ENCODE data around the gene CARS1. TPM values are rescaled to one million over a fixed set of nuclear protein-coding genes. Genes with fewer than 3 reads are reported as not detected.

Gene CARS1
- total and polyA plus RNA-seq, 2 of the 8 experiments (the other 6 are each of a cell fraction or from before 2014, with no cell fraction given): 44.1 to 100 TPM

GRCh38 chr11:3088806-3089205 lies 31.6 kb upstream of the CARS1 start:
- DNase-seq (ENCODE audit: low read depth in 1 of 2, low spot score in 2 of 2) (no peak), FAIRE-seq (no peak)
- Histone ChIP-seq H2BK12ac (ENCODE audit: low read depth, low read length) (no peak overlapping the region), H3K23me2 (ENCODE audit: low read depth, low read length) (no peaks in the 10 kb centered on the region), H2BK20ac (ENCODE audit: low read length) (no peak overlapping the region), H2BK120ac (replicated peaks; ENCODE audit: low read depth, low read length) (no peak overlapping the region), H3K4me1 (replicated peaks in 1 of 4; ENCODE audit: control insufficient read depth in 3 of 4, insufficient read depth in 4 of 4, low read length in 3 of 4) (peaks cover 0 to 18% (median 6%) of the 10 kb centered on the region in 4 experiments; a peak in 5 of 7 replicates), H3K9me3 (ENCODE audit: insufficient read depth in 2 of 2, low read depth in 1 of 2, low read length in 1 of 2) (no peaks in the 10 kb centered on the region), H3K14ac (ENCODE audit: insufficient read length) (no peak overlapping the region), H2AFZ (ENCODE audit: low read length) (no peak overlapping the region), H2BK15ac (ENCODE audit: low read length) (no peak overlapping the region), H4K91ac (replicated peaks; ENCODE audit: insufficient read length, low read length) (no peak overlapping the region), H2AK5ac (ENCODE audit: low read depth, low read length) (no peak overlapping the region), H3K56ac (replicated peaks; ENCODE audit: insufficient read length, low read depth, low read length) (no peak overlapping the region), H3K79me1 (ENCODE audit: low read depth, low read length) (no peaks in the 10 kb centered on the region), H3K4ac (replicated peaks; ENCODE audit: insufficient read length, low read depth, low read length) (no peak overlapping the region), H4K20me1 (replicated peaks in 1 of 2; ENCODE audit: control insufficient read depth in 1 of 2, insufficient read depth in 2 of 2, low read length in 2 of 2) (peaks cover 0 to 2% of the 10 kb centered on the region in 2 experiments), H4K5ac (ENCODE audit: insufficient read length, low read depth, low read length) (no peak overlapping the region), H3K4me3 (ENCODE audit: extremely low read depth in 1 of 4, insufficient read depth in 2 of 4, low read depth in 3 of 4, low read length in 4 of 4) (no peak overlapping the region), H3K23ac (ENCODE audit: insufficient read length) (no peak overlapping the region), H3K18ac (ENCODE audit: extremely low read depth, low read length) (no peak overlapping the region), H3K27me3 (replicated peaks in 1 of 4; ENCODE audit: control insufficient read depth in 3 of 4, extremely low read depth in 1 of 4, insufficient read depth in 3 of 4, low read length in 3 of 4) (no peaks in the 10 kb centered on the region), H2BK5ac (ENCODE audit: low read depth, low read length) (no peak overlapping the region), H3K9ac (replicated peaks in 1 of 4; ENCODE audit: extremely low read depth in 1 of 4, low read depth in 3 of 4, low read length in 3 of 4) (no peak overlapping the region), H3K79me2 (ENCODE audit: control insufficient read depth in 1 of 2, insufficient read depth in 2 of 2, low read length in 2 of 2) (no peaks in the 10 kb centered on the region), H3K27ac (ENCODE audit: low read depth, low read length) (no peak overlapping the region), H4K8ac (ENCODE audit: extremely low read depth, insufficient read depth, low read length) (no peak overlapping the region), H3K4me2 (ENCODE audit: insufficient read depth in 1 of 2, low read depth in 2 of 2, low read length in 2 of 2) (no peak overlapping the region), H3K36me3 (ENCODE audit: control insufficient read depth in 2 of 4, insufficient read depth in 4 of 4, low read length in 3 of 4) (no peaks in the 10 kb centered on the region)
- TF ChIP-seq NRF1 (IDR thresholded peaks at IDR 0.05; ENCODE audit: low read depth, low read length) (no peak), ZNF274 (IDR thresholded peaks at IDR 0.05; ENCODE audit: borderline replicate concordance, extremely low read depth, low read length) (no peak)
- CTCF ChIA-PET (ENCODE audit: partially characterized antibody): interaction anchor here (0.7 to 13.7 kb wide), 14 partner anchors 10 to 658 kb away, joined by 3 to 434 read pairs (median 4); no protein-coding TSS in a partner anchor
- POLR2A ChIA-PET (ENCODE audit: partially characterized antibody): interaction anchor here (0.7 to 1.5 kb wide), 4 partner anchors 32 to 91 kb away, joined by 3 to 5 read pairs (median 4); partner anchors contain the start of gene CARS1
- 90% methylated on average over 14 of the region's 14 CpGs; no CpG with 5 or more reads in 1 of the 2 experiments for WGBS, 2 experiments (ENCODE audit: extremely low coverage in 1 of 2, insufficient coverage in 1 of 2, insufficient read length in 1 of 2, insufficient replicate concordance in 2 of 2, low coverage in 1 of 2, low lambda C conversion rate in 2 of 2, missing lambda C conversion rate in 1 of 2)
